ENCODE measurements around the gene TSPOAP1.

DNA sequence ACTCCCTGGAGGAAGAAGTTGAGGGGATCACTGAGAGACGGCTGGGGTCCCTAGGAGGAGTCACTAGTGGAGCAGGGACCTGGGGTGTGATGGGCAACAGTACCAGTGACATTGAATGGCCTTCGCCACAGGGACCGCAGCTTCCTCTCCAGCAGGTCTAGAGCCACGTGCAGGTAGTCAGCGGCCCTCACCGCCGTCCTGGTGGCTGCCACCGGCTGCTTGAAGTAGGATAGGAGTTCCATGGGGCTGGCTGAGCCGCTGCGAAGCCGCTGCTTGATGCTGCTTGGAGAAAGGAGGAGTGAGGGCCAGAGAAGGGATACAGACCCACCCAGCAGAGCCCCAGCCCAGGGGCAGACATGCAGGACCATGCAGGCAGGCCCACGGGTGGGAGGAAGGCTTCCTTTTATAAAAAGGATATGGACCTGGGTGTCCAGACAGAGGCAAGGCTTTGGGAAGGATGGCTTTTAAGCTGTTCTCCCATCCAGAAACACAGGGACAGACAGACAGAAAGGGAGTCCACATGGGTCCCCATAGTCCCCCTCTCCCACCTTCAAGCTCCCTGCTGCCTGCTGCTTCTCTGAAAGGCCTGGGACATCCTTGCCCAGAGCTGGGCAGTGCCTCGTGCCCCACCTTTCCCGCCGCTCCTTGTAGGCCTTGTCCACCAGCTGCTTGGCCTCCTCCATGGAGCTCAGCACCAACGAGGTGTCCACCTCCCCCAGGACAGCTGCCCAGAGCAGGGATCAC, 48.7 kb downstream of the TSPOAP1 start:
- TF ChIP-seq CTCF (conservative IDR thresholded peaks at IDR 0.05) (no peak), ZFX (IDR thresholded peaks at IDR 0.05) (no peak)
